ENCODE results near the gene KAZN. TPM values are rescaled to one million over a fixed set of nuclear protein-coding genes. Genes with fewer than 3 reads are reported as not detected.

Gene KAZN
- total and polyA plus RNA-seq, 2 of the 8 experiments (the other 6 are each of a cell fraction or from before 2014, with no cell fraction given), result 3.7 to 11.8 TPM

GRCh38 chr1:15100121-15100879 lies 501.8 kb downstream of the KAZN start:
- Histone ChIP-seq H3K27me3 (replicated peaks in 1 of 4; ENCODE audit: control insufficient read depth in 3 of 4, extremely low read depth in 1 of 4, insufficient read depth in 3 of 4, low read length in 3 of 4) (peaks cover 0 to 4% (median 2%) of the 10 kb centered on the region in 4 experiments; a peak in 3 of 7 replicates), H4K8ac (ENCODE audit: extremely low read depth, insufficient read depth, low read length) (no peak overlapping the region), H3K14ac (ENCODE audit: insufficient read length) (no peak overlapping the region), H3K23me2 (ENCODE audit: low read depth, low read length) (no peaks in the 10 kb centered on the region), H2BK120ac (replicated peaks; ENCODE audit: low read depth, low read length) (no peak overlapping the region), H4K91ac (replicated peaks; ENCODE audit: insufficient read length, low read length) (no peak overlapping the region), H2BK5ac (ENCODE audit: low read depth, low read length) (no peak overlapping the region), H3K27ac (ENCODE audit: low read depth, low read length) (no peak overlapping the region), H2BK12ac (ENCODE audit: low read depth, low read length) (no peak overlapping the region), H3K79me1 (ENCODE audit: low read depth, low read length) (no peaks in the 10 kb centered on the region), H2BK20ac (ENCODE audit: low read length) (no peak overlapping the region), H3K9ac (replicated peaks in 1 of 4; ENCODE audit: extremely low read depth in 1 of 4, low read depth in 3 of 4, low read length in 3 of 4) (no peak overlapping the region), H4K20me1 (replicated peaks in 1 of 2; ENCODE audit: control insufficient read depth in 1 of 2, insufficient read depth in 2 of 2, low read length in 2 of 2) (no peaks in the 10 kb centered on the region), H3K4me2 (ENCODE audit: insufficient read depth in 1 of 2, low read depth in 2 of 2, low read length in 2 of 2) (peak overlapping the region in 1 of 2 experiments; percentile 24; a peak in 1 of 4 replicates), H3K4ac (replicated peaks; ENCODE audit: insufficient read length, low read depth, low read length) (no peak overlapping the region), H3K79me2 (ENCODE audit: control insufficient read depth in 1 of 2, insufficient read depth in 2 of 2, low read length in 2 of 2) (no peaks in the 10 kb centered on the region), H2AFZ (ENCODE audit: low read length) (no peak overlapping the region), H2AK5ac (ENCODE audit: low read depth, low read length) (no peak overlapping the region), H3K9me3 (ENCODE audit: insufficient read depth in 2 of 2, low read depth in 1 of 2, low read length in 1 of 2) (no peaks in the 10 kb centered on the region), H3K4me1 (replicated peaks in 1 of 4; ENCODE audit: control insufficient read depth in 3 of 4, insufficient read depth in 4 of 4, low read length in 3 of 4) (peaks cover 0 to 9% (median 5%) of the 10 kb centered on the region in 4 experiments; a peak in 5 of 7 replicates), H3K18ac (ENCODE audit: extremely low read depth, low read length) (no peak overlapping the region), H2BK15ac (ENCODE audit: low read length) (no peak overlapping the region), H4K5ac (ENCODE audit: insufficient read length, low read depth, low read length) (no peak overlapping the region), H3K56ac (replicated peaks; ENCODE audit: insufficient read length, low read depth, low read length) (no peak overlapping the region), H3K36me3 (ENCODE audit: control insufficient read depth in 2 of 4, insufficient read depth in 4 of 4, low read length in 3 of 4) (no peaks in the 10 kb centered on the region), H3K23ac (ENCODE audit: insufficient read length) (no peak overlapping the region), H3K4me3 (ENCODE audit: extremely low read depth in 1 of 4, insufficient read depth in 2 of 4, low read depth in 3 of 4, low read length in 4 of 4) (no peak overlapping the region)
- 36% methylated on average over 16 of the region's 16 CpGs; no CpG with 5 or more reads in 1 of the 2 experiments for WGBS, 2 experiments (ENCODE audit: extremely low coverage in 1 of 2, insufficient coverage in 1 of 2, insufficient read length in 1 of 2, insufficient replicate concordance in 2 of 2, low coverage in 1 of 2, low lambda C conversion rate in 2 of 2, missing lambda C conversion rate in 1 of 2)
- peak; percentile 36 to 89 for DNase-seq (ENCODE audit: low read depth in 1 of 2, low spot score in 2 of 2)
- ChIA-PET CTCF (ENCODE audit: partially characterized antibody) (interaction anchor here (0.6 to 4.0 kb wide), 37 partner anchors 8 to 1002 kb away, joined by 3 to 32 read pairs (median 5); partner anchors contain the start of gene SLC25A34), POLR2A (ENCODE audit: partially characterized antibody) (no interaction called here)
- TF ChIP-seq EGR1 (IDR thresholded peaks at IDR 0.05; ENCODE audit: borderline replicate concordance, low read depth, low read length) (no peak), SIN3A (conservative IDR thresholded peaks at IDR 0.05 in 1 of 2, IDR thresholded peaks at IDR 0.05 in 1 of 2; ENCODE audit: low read depth in 1 of 2, low read length in 2 of 2) (peak in 1 of 2 experiments; percentile 70; a peak in 1 of 4 replicates), MAFK (IDR thresholded peaks at IDR 0.05; ENCODE audit: low read depth, low read length) (no peak), RAD21 (IDR thresholded peaks at IDR 0.05 in 1 of 2, conservative IDR thresholded peaks at IDR 0.05 in 1 of 2; ENCODE audit: low read depth in 2 of 2, low read length in 2 of 2) (peak; percentile 98 to 99), ZNF274 (IDR thresholded peaks at IDR 0.05; ENCODE audit: borderline replicate concordance, extremely low read depth, low read length) (no peak), TEAD4 (IDR thresholded peaks at IDR 0.05; ENCODE audit: low read depth, low read length) (0 out of 2 replicates have a peak, but pooled peaks have one; percentile 36), CTCF (IDR thresholded peaks at IDR 0.05; ENCODE audit: control extremely low read depth in 1 of 3, insufficient read depth in 1 of 3, low read depth in 1 of 3, low read length in 3 of 3) (peak; percentile 93 to 100 (median 99))
- TF ChIP-seq, protein P1, sequence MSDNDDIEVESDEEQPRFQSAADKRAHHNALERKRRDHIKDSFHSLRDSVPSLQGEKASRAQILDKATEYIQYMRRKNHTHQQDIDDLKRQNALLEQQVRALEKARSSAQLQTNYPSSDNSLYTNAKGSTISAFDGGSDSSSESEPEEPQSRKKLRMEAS (IDR thresholded peaks at IDR 0.05), result 0 out of 2 replicates have a peak, but pooled peaks have one; percentile 30
- FAIRE-seq, result peak; percentile 91
